ENCODE measurements around the gene SEC22A. TPM values are rescaled to one million over a fixed set of nuclear protein-coding genes. Genes with fewer than 3 reads are reported as not detected.

The SEC22A gene
- total RNA-seq, 2 donors from 2014 or later: 24.7 to 25.3 TPM

DNA sequence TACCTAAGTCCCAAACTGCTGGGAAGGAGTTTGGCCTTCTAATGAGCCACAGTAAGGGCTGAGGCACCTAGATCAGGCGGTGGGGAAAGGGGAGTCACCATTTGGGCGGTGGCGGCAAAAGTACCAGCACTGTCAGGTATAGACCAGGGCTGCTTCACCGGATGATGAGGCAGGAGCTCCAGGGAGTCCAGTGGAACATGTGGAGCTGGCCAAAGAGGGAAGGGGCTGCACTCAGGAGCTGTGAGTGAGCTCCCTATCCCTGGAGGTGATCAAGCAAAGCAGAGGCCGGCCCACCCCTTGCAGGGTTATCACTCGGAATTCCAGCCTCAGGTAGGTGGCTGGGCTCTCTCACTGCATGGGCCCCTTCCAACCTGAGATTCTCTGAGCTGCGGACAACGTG is 108.4 kb downstream of the SEC22A start:
- Histone ChIP-seq H3K4me1 (ENCODE audit: control insufficient read depth in 1 of 2, low read depth in 2 of 2) (peaks cover 0 to 18% of the 10 kb centered on the region in 2 donors), H3K9me3 (no peaks in the 10 kb centered on the region), H3K36me3 (peaks cover 19% of the 10 kb centered on the region), H3K27ac (no peak overlapping the region), H3K27me3 (replicated peaks; ENCODE audit: insufficient read depth) (no peaks in the 10 kb centered on the region), H3K4me3 (no peak overlapping the region)
- ATAC-seq (ENCODE audit: insufficient number of reproducible peaks, low FRiP score, low read depth): no peak
- no peak for DNase-seq (ENCODE audit: low spot score)
- TF ChIP-seq, protein P1, sequence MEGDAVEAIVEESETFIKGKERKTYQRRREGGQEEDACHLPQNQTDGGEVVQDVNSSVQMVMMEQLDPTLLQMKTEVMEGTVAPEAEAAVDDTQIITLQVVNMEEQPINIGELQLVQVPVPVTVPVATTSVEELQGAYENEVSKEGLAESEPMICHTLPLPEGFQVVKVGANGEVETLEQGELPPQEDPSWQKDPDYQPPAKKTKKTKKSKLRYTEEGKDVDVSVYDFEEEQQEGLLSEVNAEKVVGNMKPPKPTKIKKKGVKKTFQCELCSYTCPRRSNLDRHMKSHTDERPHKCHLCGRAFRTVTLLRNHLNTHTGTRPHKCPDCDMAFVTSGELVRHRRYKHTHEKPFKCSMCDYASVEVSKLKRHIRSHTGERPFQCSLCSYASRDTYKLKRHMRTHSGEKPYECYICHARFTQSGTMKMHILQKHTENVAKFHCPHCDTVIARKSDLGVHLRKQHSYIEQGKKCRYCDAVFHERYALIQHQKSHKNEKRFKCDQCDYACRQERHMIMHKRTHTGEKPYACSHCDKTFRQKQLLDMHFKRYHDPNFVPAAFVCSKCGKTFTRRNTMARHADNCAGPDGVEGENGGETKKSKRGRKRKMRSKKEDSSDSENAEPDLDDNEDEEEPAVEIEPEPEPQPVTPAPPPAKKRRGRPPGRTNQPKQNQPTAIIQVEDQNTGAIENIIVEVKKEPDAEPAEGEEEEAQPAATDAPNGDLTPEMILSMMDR (IDR thresholded peaks at IDR 0.05): no peak

GRCh38 chr3:123310741-123311140 is 109.0 kb downstream of the SEC22A start:
- ATAC-seq (ENCODE audit: insufficient number of reproducible peaks, low FRiP score, low read depth) (no peak), DNase-seq (ENCODE audit: low spot score) (no peak)
- Histone ChIP-seq H3K9me3 (no peaks in the 10 kb centered on the region), H3K4me1 (ENCODE audit: control insufficient read depth in 1 of 2, low read depth in 2 of 2) (peaks cover 0 to 18% of the 10 kb centered on the region in 2 donors), H3K36me3 (peaks cover 18% of the 10 kb centered on the region), H3K4me3 (no peak overlapping the region), H3K27ac (no peak overlapping the region), H3K27me3 (replicated peaks; ENCODE audit: insufficient read depth) (no peaks in the 10 kb centered on the region)
- TF ChIP-seq, protein P1 (IDR thresholded peaks at IDR 0.05): no peak

GRCh38 chr3:123311201-123311600 is 109.5 kb downstream of the SEC22A start:
- Histone ChIP-seq H3K9me3 (no peaks in the 10 kb centered on the region), H3K36me3 (peaks cover 18% of the 10 kb centered on the region), H3K4me3 (no peak overlapping the region), H3K4me1 (ENCODE audit: control insufficient read depth in 1 of 2, low read depth in 2 of 2) (peaks cover 0 to 18% of the 10 kb centered on the region in 2 donors), H3K27ac (no peak overlapping the region), H3K27me3 (replicated peaks; ENCODE audit: insufficient read depth) (no peaks in the 10 kb centered on the region)
- no peak for ATAC-seq (ENCODE audit: insufficient number of reproducible peaks, low FRiP score, low read depth)
- DNase-seq (ENCODE audit: low spot score): no peak
- TF ChIP-seq, protein P1 (IDR thresholded peaks at IDR 0.05): no peak

- TF ChIP-seq, protein P1 (IDR thresholded peaks at IDR 0.05): no peak
- H3K4me3 ChIP-seq: no peak overlapping the region
- H3K36me3 ChIP-seq: peaks cover 18% of the 10 kb centered on the region
- ATAC-seq (ENCODE audit: insufficient number of reproducible peaks, low FRiP score, low read depth) (no peak), DNase-seq (ENCODE audit: low spot score) (no peak)
- H3K4me1 ChIP-seq (ENCODE audit: control insufficient read depth in 1 of 2, low read depth in 2 of 2): peaks cover 0 to 18% of the 10 kb centered on the region in 2 donors
- H3K27ac ChIP-seq: peak overlapping the region in 1 of 2 donors; percentile 9
- H3K27me3 ChIP-seq (replicated peaks; ENCODE audit: insufficient read depth): no peaks in the 10 kb centered on the region
- no peaks in the 10 kb centered on the region for H3K9me3 ChIP-seq
These were observed 110.9 kb downstream of the SEC22A start for GRCh38 chr3:123312331-123313265.

- ATAC-seq (ENCODE audit: insufficient number of reproducible peaks, low FRiP score, low read depth): no peak
- peaks cover 22% of the 10 kb centered on the region for H3K36me3 ChIP-seq
These were observed 112.1 kb downstream of the SEC22A start for GRCh38 chr3:123313889-123314288.

More at GRCh38 chr3:123313889-123314288, 112.1 kb downstream of the SEC22A start:
- Histone ChIP-seq H3K27me3 (replicated peaks; ENCODE audit: insufficient read depth) (no peaks in the 10 kb centered on the region), H3K9me3 (no peaks in the 10 kb centered on the region), H3K4me1 (ENCODE audit: control insufficient read depth in 1 of 2, low read depth in 2 of 2) (peaks cover 0 to 18% of the 10 kb centered on the region in 2 donors), H3K4me3 (no peak overlapping the region), H3K27ac (peak overlapping the region in 1 of 2 donors; percentile 44)
- TF ChIP-seq, protein P1 (IDR thresholded peaks at IDR 0.05): no peak
- DNase-seq (ENCODE audit: low spot score): no peak

Measured in thoracic aorta (tissue), 2 donors.